Memory B cell (primary cell): ENCODE results near the gene ZNF792.

Experiments used
- ATAC-seq: fragments of 150-1000 bp; cut with Tn5 transposase; 2 replicates; pipeline ENCODE4 v1.10.0; 2021; ENCODE audit warnings: low read depth, mild to moderate bottlenecking, moderate library complexity
- DNase-seq, 2 donors: peaks; one replicate each; pipeline ENCODE4 v3.0.0; 2022; ENCODE audit warnings: low spot score in 2 of 2
- H3K27ac Mint-ChIP-seq: one replicate; pipeline ENCODE4 v1.8.0; 2022; ENCODE audit warnings: mild to moderate bottlenecking, moderate library complexity, mixed read lengths
- H3K27me3 Mint-ChIP-seq: one replicate; pipeline ENCODE4 v1.8.0; 2022; ENCODE audit warnings: mixed read lengths
- H3K36me3 Mint-ChIP-seq: one replicate; pipeline ENCODE4 v1.8.0; 2022; ENCODE audit warnings: mild to moderate bottlenecking, mixed read lengths
- H3K4me1 Mint-ChIP-seq: one replicate; pipeline ENCODE4 v1.8.0; 2022; ENCODE audit warnings: mixed read lengths
- H3K4me3 Mint-ChIP-seq: one replicate; pipeline ENCODE4 v1.8.0; 2022; ENCODE audit warnings: mild to moderate bottlenecking, moderate library complexity, mixed read lengths
- H3K9me3 Mint-ChIP-seq: one replicate; pipeline ENCODE4 v1.8.0; 2022; ENCODE audit warnings: mixed read lengths

Gene ZNF792

DNA sequence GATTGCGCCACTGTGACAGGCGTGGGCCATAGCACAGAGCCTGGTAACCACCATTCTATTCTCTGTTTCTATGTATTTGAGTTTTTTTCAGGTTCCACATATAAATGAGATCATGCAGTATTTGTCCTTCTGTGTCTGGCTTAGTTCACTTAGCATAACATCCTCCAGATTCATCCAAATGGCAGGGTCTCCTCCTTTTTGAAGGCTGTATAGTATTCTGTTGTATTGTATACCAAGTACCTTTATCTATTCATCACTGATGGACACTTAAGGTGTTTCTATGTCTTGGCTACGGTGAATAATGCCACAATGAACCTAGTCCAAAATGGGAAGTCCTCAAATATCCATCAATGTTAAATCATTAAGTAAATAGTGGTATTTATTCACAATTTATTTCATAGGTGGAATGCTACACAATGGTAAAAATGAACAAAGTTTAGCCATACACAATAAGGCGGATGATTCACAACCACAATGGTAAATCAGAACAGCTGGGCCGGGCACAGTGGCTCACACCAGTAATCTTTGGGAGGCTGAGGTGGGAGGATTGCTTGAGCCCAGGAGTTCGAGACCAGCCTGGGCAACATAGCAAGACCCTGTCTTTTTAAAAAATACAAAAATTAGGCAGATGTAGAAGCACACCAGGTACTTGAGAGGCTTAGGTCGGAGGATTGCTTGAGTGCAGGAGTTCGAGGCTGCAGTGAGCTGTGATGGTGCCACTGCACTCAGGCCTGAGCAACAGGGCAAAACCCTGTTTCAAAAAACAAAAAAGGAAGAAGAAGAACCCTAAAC is 27.7 kb upstream of the ZNF792 start:
- no peaks in the 10 kb centered on the region for H3K9me3 Mint-ChIP-seq
- no peak overlapping the region for H3K27ac Mint-ChIP-seq
- peaks cover 3% of the 10 kb centered on the region for H3K4me1 Mint-ChIP-seq
- DNase-seq (no peak), ATAC-seq (no peak)
- no peaks in the 10 kb centered on the region for H3K36me3 Mint-ChIP-seq
- H3K27me3 Mint-ChIP-seq, result peaks cover 6% of the 10 kb centered on the region
- no peak overlapping the region for H3K4me3 Mint-ChIP-seq

- H3K4me3 Mint-ChIP-seq, result no peak overlapping the region
These were observed 26.7 kb upstream of the ZNF792 start for GRCh38 chr19:34990578-34991192.

GRCh38 chr19:34989298-34989697 is 25.3 kb upstream of the ZNF792 start:
- peaks cover 7% of the 10 kb centered on the region for H3K4me1 Mint-ChIP-seq
- DNase-seq (no peak), ATAC-seq (no peak)
- H3K27ac Mint-ChIP-seq, result no peak overlapping the region
- no peaks in the 10 kb centered on the region for H3K36me3 Mint-ChIP-seq
- no peak overlapping the region for H3K4me3 Mint-ChIP-seq
- peaks cover 12% of the 10 kb centered on the region for H3K27me3 Mint-ChIP-seq
- no peaks in the 10 kb centered on the region for H3K9me3 Mint-ChIP-seq

More at GRCh38 chr19:34990578-34991192, 26.7 kb upstream of the ZNF792 start:
- peaks cover 6% of the 10 kb centered on the region for H3K4me1 Mint-ChIP-seq
- no peak for DNase-seq
- no peaks in the 10 kb centered on the region for H3K9me3 Mint-ChIP-seq
- H3K27me3 Mint-ChIP-seq, result peaks cover 8% of the 10 kb centered on the region
- no peak for ATAC-seq
- peak overlapping the region; percentile 31 for H3K27ac Mint-ChIP-seq
- H3K36me3 Mint-ChIP-seq, result no peaks in the 10 kb centered on the region

DNA sequence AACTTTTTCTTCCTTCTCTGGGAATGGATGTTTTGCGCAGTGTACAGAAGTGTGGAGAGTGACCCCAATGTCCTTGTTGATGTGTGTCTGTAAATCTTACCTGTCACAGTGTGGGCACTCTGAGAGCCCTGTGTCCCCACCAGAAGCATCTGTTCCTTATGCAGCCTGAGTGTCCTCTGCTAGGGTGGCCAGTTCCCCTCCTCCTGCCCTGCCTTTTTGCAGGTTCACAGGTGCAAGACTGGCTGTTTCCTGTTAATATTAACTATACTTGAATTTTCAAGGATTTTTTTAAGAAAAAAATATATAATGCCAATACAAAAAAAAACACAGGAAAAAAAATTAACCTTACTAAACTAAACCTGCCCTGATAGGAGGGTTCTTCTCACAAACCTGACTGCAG is 24.1 kb upstream of the ZNF792 start:
- Mint-ChIP-seq H3K27ac (no peak overlapping the region), H3K9me3 (no peaks in the 10 kb centered on the region), H3K4me3 (no peak overlapping the region), H3K27me3 (peaks cover 11% of the 10 kb centered on the region), H3K36me3 (no peaks in the 10 kb centered on the region), H3K4me1 (peaks cover 7% of the 10 kb centered on the region)
- DNase-seq (no peak), ATAC-seq (no peak)

DNA sequence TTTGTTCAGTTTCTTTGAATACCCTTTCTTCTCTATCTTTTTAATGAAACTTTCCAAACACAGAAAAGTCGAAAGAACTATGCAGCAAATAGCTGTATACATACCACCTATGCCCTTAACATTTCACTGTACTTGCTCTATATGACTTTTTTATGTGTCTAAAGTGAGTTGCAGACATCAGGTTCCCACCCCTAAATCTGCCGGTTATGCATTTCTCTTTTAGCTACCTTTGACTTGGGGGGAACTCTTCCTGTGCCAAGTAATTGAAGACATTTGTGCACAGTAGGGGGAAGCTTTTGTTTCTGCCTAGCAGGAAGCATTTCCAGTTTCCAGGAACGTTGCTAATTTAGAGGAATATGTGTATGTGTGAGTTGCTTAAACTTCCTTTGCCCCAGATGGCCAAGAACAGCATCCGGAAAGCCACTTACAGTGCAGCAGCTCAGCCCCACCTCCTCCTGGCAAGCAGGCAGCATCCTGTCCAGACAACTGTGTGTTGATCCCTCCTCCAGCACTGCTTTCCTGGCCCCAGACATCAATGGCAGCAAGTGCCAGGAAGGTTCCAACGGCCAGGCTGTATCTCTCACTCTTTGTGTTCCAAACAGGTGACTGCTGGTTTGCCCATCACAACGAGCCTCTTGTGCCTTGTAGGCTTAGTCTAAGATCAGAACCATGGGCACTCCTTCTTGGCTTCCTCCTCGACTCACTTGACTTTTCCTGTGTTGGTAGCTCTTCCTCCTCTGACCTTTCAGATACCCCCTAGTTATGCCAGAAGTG is 21.4 kb upstream of the ZNF792 start:
- H3K9me3 Mint-ChIP-seq, result no peaks in the 10 kb centered on the region
- peaks cover 13% of the 10 kb centered on the region for H3K27me3 Mint-ChIP-seq
- ATAC-seq (no peak), DNase-seq (no peak)
- H3K27ac Mint-ChIP-seq, result no peak overlapping the region
- H3K36me3 Mint-ChIP-seq, result no peaks in the 10 kb centered on the region
- H3K4me1 Mint-ChIP-seq, result peaks cover 4% of the 10 kb centered on the region
- no peak overlapping the region for H3K4me3 Mint-ChIP-seq

- no peak overlapping the region for H3K4me3 Mint-ChIP-seq
- no peak overlapping the region for H3K27ac Mint-ChIP-seq
- peaks cover 4% of the 10 kb centered on the region for H3K4me1 Mint-ChIP-seq
- H3K27me3 Mint-ChIP-seq, result peaks cover 13% of the 10 kb centered on the region
- DNase-seq (no peak), ATAC-seq (no peak)
- H3K36me3 Mint-ChIP-seq, result no peaks in the 10 kb centered on the region
- no peaks in the 10 kb centered on the region for H3K9me3 Mint-ChIP-seq
These were observed 20.3 kb upstream of the ZNF792 start for GRCh38 chr19:34984287-34984686.

DNA sequence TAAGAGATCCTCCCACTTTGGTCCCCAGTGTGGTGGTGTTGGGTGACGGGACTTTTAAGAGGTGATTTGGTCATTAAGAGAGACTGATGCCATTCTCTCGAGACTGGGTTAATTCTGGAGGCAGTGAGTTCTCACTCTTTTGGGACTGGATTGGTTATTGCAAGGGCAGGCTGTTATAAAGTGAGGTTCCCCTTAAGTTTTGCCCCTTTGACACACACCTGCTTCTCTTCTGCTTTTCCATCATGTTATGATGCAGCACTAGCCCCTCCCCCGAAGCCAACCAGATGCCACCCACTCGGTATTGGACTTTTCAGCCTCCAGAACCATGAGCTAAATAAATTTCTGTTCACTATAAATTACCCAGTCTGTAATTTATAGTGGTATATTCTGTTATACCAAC is 19.8 kb upstream of the ZNF792 start:
- ATAC-seq (peak; percentile 67), DNase-seq (no peak)
- H3K27ac Mint-ChIP-seq, result no peak overlapping the region
- peaks cover 4% of the 10 kb centered on the region for H3K4me1 Mint-ChIP-seq
- no peak overlapping the region for H3K4me3 Mint-ChIP-seq
- no peaks in the 10 kb centered on the region for H3K36me3 Mint-ChIP-seq
- H3K9me3 Mint-ChIP-seq, result no peaks in the 10 kb centered on the region
- peaks cover 14% of the 10 kb centered on the region for H3K27me3 Mint-ChIP-seq

DNA sequence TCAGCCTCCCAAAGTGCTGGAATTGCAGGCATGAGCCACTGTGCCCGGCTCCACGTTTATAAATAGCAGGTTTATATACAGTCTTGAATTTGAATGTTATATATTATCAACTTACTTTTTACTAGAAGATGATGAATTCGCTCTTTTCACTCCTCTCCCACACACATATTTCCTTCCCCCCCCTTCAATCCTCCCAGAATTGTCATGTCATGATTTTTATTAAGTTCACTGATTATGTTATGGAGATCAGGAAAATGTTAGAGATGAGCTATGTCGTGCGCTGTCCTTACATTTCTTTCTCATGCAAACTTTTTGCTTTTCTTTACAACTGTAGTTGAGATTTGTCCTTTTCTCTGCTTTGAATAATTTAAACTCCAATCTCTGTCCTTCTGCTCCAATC is 18.2 kb upstream of the ZNF792 start:
- ATAC-seq, result no peak
- no peak for DNase-seq
- no peak overlapping the region for H3K4me3 Mint-ChIP-seq
- peaks cover 14% of the 10 kb centered on the region for H3K27me3 Mint-ChIP-seq
- no peak overlapping the region for H3K27ac Mint-ChIP-seq
- H3K9me3 Mint-ChIP-seq, result no peaks in the 10 kb centered on the region
- no peaks in the 10 kb centered on the region for H3K36me3 Mint-ChIP-seq
- H3K4me1 Mint-ChIP-seq, result peaks cover 4% of the 10 kb centered on the region

DNA sequence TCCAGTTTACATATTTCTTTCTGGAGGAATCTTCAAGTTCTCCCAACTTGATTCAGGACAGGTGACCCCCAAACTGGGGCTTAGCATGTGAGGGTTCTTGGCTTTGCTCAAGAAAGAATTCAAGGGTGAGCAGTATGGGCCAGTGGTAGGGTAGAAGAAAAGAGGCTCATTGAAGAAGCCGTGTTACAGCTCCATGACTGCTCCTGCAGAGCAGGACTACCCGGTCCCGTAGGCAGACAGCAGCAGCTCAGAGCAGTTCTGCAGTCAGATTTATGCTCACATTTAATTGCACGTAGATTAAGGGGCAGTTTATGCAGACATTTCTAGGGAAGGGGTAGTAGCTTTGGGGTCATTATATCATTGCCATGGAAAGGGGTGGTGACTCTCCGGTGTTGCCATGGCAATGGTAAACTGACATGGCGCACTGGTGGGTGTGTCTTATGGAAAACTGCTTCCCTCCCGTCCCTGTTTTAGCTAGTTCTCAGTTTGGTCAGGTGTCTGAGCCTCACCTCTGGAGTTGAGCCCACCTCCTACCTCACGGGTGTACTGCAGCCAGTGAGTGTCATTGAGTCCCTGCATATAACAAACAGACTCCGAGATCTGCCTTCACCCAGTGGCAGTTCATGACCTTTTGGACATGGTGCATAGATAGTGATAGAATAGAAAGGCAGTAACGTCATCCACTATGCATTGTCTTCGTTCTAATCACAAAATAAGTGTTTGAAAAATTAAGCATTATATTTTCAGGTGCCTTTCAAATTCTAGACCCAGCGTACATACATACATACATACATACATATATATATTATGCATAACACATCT is 16.0 kb upstream of the ZNF792 start:
- no peaks in the 10 kb centered on the region for H3K36me3 Mint-ChIP-seq
- H3K4me1 Mint-ChIP-seq, result no peaks in the 10 kb centered on the region
- H3K27ac Mint-ChIP-seq, result no peak overlapping the region
- no peak overlapping the region for H3K4me3 Mint-ChIP-seq
- no peak for DNase-seq
- ATAC-seq, result no peak
- no peaks in the 10 kb centered on the region for H3K9me3 Mint-ChIP-seq
- H3K27me3 Mint-ChIP-seq, result peaks cover 9% of the 10 kb centered on the region

DNA sequence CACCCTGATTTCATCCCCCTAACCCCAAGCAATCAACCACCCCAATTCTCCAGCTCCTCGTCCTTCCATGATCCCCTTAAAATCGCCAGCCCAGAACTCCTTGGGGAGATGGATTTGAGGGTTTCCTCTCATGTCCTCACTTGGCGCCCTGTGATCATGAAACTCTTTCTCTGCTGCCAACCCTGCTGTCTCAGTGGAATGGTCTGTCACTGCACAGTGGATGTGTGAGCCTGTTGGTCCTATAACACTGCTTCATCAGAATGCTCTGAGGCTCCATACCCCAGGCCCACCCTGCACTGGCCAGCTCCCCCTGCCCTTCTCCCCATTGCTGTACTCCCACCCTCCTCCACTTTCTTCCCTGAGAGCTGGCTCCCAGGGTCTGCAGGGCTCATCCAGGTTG is 12.6 kb upstream of the ZNF792 start:
- H3K27me3 Mint-ChIP-seq, result peaks cover 2% of the 10 kb centered on the region
- DNase-seq (no peak), ATAC-seq (no peak)
- H3K36me3 Mint-ChIP-seq, result no peaks in the 10 kb centered on the region
- H3K4me3 Mint-ChIP-seq, result no peak overlapping the region
- no peak overlapping the region for H3K27ac Mint-ChIP-seq
- peaks cover 5% of the 10 kb centered on the region for H3K4me1 Mint-ChIP-seq
- no peaks in the 10 kb centered on the region for H3K9me3 Mint-ChIP-seq

- Mint-ChIP-seq H3K27ac (no peak overlapping the region), H3K4me3 (no peak overlapping the region), H3K36me3 (no peaks in the 10 kb centered on the region), H3K27me3 (peaks cover 3% of the 10 kb centered on the region), H3K9me3 (no peaks in the 10 kb centered on the region), H3K4me1 (peaks cover 5% of the 10 kb centered on the region)
- ATAC-seq (no peak), DNase-seq (no peak)
These were observed 11.0 kb upstream of the ZNF792 start for GRCh38 chr19:34975056-34975455.

- H3K4me3 Mint-ChIP-seq, result no peak overlapping the region
- ATAC-seq (no peak), DNase-seq (no peak)
- H3K27ac Mint-ChIP-seq, result no peak overlapping the region
- H3K4me1 Mint-ChIP-seq, result peaks cover 5% of the 10 kb centered on the region
- H3K27me3 Mint-ChIP-seq, result peaks cover 4% of the 10 kb centered on the region
- no peaks in the 10 kb centered on the region for H3K9me3 Mint-ChIP-seq
- no peaks in the 10 kb centered on the region for H3K36me3 Mint-ChIP-seq
These were observed 10.6 kb upstream of the ZNF792 start for GRCh38 chr19:34974646-34975045.

GRCh38 chr19:34972163-34972705 is 8.2 kb upstream of the ZNF792 start:
- Mint-ChIP-seq H3K4me3 (no peak overlapping the region), H3K27ac (no peak overlapping the region), H3K4me1 (peaks cover 5% of the 10 kb centered on the region), H3K36me3 (peaks cover 4% of the 10 kb centered on the region), H3K27me3 (peaks cover 6% of the 10 kb centered on the region), H3K9me3 (peaks cover 5% of the 10 kb centered on the region)
- peak in 1 of 2 donors; percentile 7 for DNase-seq
- ATAC-seq, result no peak
